Heart left ventricle (tissue), 13 donors: Measurements from ENCODE around the gene SF3B2.

ENCODE experiments used
- CTCF ChIP-seq, 12 donors: fragments of 200-600 bp; sonication (generic) in 4 of 12; IDR thresholded peaks; one replicate each; pipeline versions ENCODE4 v1.5.0 to v1.8.0; 2018 to 2022; ENCODE audit warnings: antibody characterized with exemption in 12 of 12, mild to moderate bottlenecking in 5 of 12
- POLR2A ChIP-seq, 2 donors: fragments of 450-650 bp; IDR thresholded peaks; one replicate each; pipeline ENCODE4 v1.6.1; 2017; ENCODE audit warnings: antibody characterized with exemption in 2 of 2, mild to moderate bottlenecking in 2 of 2, moderate library complexity in 2 of 2
- donor health status: ischemic (EF 13 %, LVEDD 7.1; RV severe dilation, severe dysfunction).
- donor health status: DM: no; HTN: yes; CAD: no.
- donor health status: DM: no; HTN: no; CAD: no.
- donor health status: ischemic (EF 25% LVEDD 6.9; RV normal size, moderate dysfunction).
- donor health status: ischemic (EF 25% LVEDD 5.7; RV mildly dilated, moderate dysfunction).
- donor health status: ischemic (EF 35%, LVEDD 5.7; RV mildly dilated, moderate dysfunction).
- donor health status: nonischemic (EF 11% LVEDD 7.7; RV severe dilation, severe dysfunction).
- donor health status: DM: yes; HTN: yes; CAD: no.
- donor health status: PGD.
- donor health status: ischemic (EF 29% LVEDD 5.4; RV normal size, mild dysfunction).
- donor health status: nonischemic (EF 23%, LVEDD 6.1; RV moderate dilation, normal function).

DNA sequence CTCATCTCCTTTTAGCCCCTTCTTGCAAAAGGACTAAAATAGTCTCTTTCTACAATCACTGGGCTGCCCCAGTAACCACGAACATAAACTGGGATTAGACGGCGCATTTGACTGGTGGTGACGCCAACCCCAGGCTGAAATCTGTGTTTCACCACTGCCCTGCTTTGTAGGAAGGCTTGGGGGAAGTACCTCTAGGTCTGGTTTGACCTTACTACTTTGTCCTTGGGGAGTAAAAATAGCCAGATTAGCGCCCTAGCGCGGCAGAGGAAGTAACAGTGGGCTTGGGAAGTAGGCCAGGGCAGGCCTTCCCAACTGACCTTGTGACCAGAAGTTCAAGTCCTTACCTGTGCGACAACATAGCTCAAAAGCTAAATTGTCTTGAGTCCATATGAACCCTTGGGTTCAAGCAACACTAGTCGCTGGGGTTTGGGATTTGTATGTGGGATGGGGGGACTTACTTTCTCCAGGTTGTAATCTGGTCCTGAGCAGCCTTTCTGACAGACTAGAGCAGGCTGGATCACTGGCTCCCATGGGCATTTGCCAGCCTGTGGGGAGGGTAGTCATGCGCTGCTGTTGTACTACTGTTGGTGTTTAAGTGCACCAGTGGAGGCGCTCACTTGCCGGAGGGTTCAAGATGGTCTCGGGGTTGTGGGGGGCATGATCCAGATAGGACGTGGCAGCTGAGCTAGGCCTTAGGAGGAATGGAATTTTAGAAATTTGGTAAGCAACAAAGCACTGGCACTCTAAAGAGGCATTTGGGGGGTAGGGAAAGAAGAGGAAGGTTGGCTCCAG is 17.0 kb downstream of the SF3B2 start:
- no peak for TF ChIP-seq POLR2A (IDR thresholded peaks at IDR 0.05)
- TF ChIP-seq CTCF (IDR thresholded peaks at IDR 0.05): peak in 1 of 12 donors; percentile 9
